NOMO-1 (cell line): ENCODE results near the gene BAHD1.
A peak's percentile ranks its signal among the peaks of the same experiment; 100 is the strongest.

Experiments used
- DNase-seq, 2 experiments: peaks; one replicate each; lab custom pipeline; 2025; ENCODE audit not compliant: unreplicated experiment in 2 of 2; lab: John Stamatoyannopoulos, UW

BAHD1 gene

GRCh38 chr15:40440743-40441564 is at the start of gene BAHD1:
Gene BAHD1, plus strand, starts transcription at chr15:40440953. Its CDS starts 17,512 bp downstream, at chr15:40458465.
- peak; percentile 92 to 94 for DNase-seq

GRCh38 chr15:40392986-40393948 is 47.5 kb upstream of the BAHD1 start:
- no peak for DNase-seq

GRCh38 chr15:40397688-40398412 is 42.9 kb upstream of the BAHD1 start:
- no peak for DNase-seq

- DNase-seq, result peak; percentile 68 to 91
These were observed 42.3 kb upstream of the BAHD1 start for GRCh38 chr15:40398413-40398873.

GRCh38 chr15:40399370-40399769 is 41.4 kb upstream of the BAHD1 start:
- DNase-seq, result no peak

GRCh38 chr15:40405501-40406381 is 35.0 kb upstream of the BAHD1 start, which contains the start of gene IVD:
Gene IVD, plus strand, starts transcription at chr15:40405795. Its CDS starts 33 bp downstream, at chr15:40405828.
- DNase-seq, result peak; percentile 94 to 96

- DNase-seq, result peak in 1 of 2 experiments; percentile 33
These were observed 33.3 kb upstream of the BAHD1 start for GRCh38 chr15:40407330-40407990.

GRCh38 chr15:40409366-40409765 is 31.4 kb upstream of the BAHD1 start:
- no peak for DNase-seq

- DNase-seq, result no peak
These were observed 30.3 kb upstream of the BAHD1 start for GRCh38 chr15:40410476-40410875.

GRCh38 chr15:40412095-40412759 is 28.5 kb upstream of the BAHD1 start:
- DNase-seq, result no peak

GRCh38 chr15:40413036-40413435 is 27.7 kb upstream of the BAHD1 start:
- DNase-seq, result no peak

GRCh38 chr15:40414816-40415215 is 25.9 kb upstream of the BAHD1 start:
- DNase-seq, result no peak

- DNase-seq, result no peak
These were observed 25.5 kb upstream of the BAHD1 start for GRCh38 chr15:40415226-40415625.

- DNase-seq, result no peak
These were observed 24.7 kb upstream of the BAHD1 start for GRCh38 chr15:40416056-40416455.

GRCh38 chr15:40418126-40418525 is 22.6 kb upstream of the BAHD1 start:
- no peak for DNase-seq

GRCh38 chr15:40420071-40420713 is 20.6 kb upstream of the BAHD1 start:
- no peak for DNase-seq

- no peak for DNase-seq
These were observed 20.0 kb upstream of the BAHD1 start for GRCh38 chr15:40420793-40421192.
